Peyer's patch (tissue), 4 donors: ENCODE measurements around the gene OBI1. TPM values are rescaled to one million over a fixed set of nuclear protein-coding genes. Genes with fewer than 3 reads are reported as not detected.

ENCODE experiments used
- DNase-seq, 3 donors: peaks; one replicate each; pipeline ENCODE4 v3.0.0-alpha.2; 2017 to 2019
- H3K27ac ChIP-seq, 4 donors: fragments of 200-600 bp; sonication (generic); one replicate each; pipeline ENCODE4 v1.5.1; 2016 to 2019
- H3K27me3 ChIP-seq, 2 donors: fragments of 200-600 bp; sonication (generic); one replicate each; pipeline ENCODE4 v1.5.1; 2019
- H3K36me3 ChIP-seq, 3 donors: fragments of 200-600 bp; sonication (generic); one replicate each; pipeline ENCODE4 v1.5.1; 2016 to 2019
- H3K4me1 ChIP-seq, 4 donors: fragments of 200-600 bp; sonication (generic); one replicate each; pipeline ENCODE4 v1.5.1; 2016 to 2019
- H3K4me3 ChIP-seq, 4 donors: fragments of 200-600 bp; sonication (generic); 1 replicate in 3 of 4; 2 replicates in 1 of 4; pipeline ENCODE4 v1.5.1; 2016 to 2019; ENCODE audit warnings: mild to moderate bottlenecking in 1 of 4
- H3K9me3 ChIP-seq, 4 donors: fragments of 200-600 bp; sonication (generic); one replicate each; pipeline ENCODE4 v1.5.1; 2016 to 2019; ENCODE audit warnings: mild to moderate bottlenecking in 1 of 4
- POLR2A ChIP-seq, 2 donors: fragments of 450-650 bp; IDR thresholded peaks; one replicate each; pipeline ENCODE4 v1.5.1; 2017; ENCODE audit warnings: antibody characterized with exemption in 2 of 2, mild to moderate bottlenecking in 2 of 2, moderate library complexity in 2 of 2
- total RNA-seq, 4 donors: library from RNA; depleted of rRNA; stranded (reverse); fragments of >200 nt; gene quantifications; one replicate each; pipeline ENCODE4 v1.1.0, GENCODE V29; 2016
- TF ChIP-seq, protein P1 (sequence below), 6 experiments: fragments of 450-650 bp in 4 of 6; fragments of 200-600 bp in 2 of 6; sonication (generic) in 1 of 6; IDR thresholded peaks; one replicate each; pipeline ENCODE4 v1.5.1; 2017 to 2019; ENCODE audit warnings: antibody characterized with exemption in 6 of 6, mild to moderate bottlenecking in 3 of 6, moderate library complexity in 1 of 6

OBI1 gene
- total RNA-seq, 4 donors from 2014 or later: 4.4 to 13.2 (median 7.9) TPM

DNA sequence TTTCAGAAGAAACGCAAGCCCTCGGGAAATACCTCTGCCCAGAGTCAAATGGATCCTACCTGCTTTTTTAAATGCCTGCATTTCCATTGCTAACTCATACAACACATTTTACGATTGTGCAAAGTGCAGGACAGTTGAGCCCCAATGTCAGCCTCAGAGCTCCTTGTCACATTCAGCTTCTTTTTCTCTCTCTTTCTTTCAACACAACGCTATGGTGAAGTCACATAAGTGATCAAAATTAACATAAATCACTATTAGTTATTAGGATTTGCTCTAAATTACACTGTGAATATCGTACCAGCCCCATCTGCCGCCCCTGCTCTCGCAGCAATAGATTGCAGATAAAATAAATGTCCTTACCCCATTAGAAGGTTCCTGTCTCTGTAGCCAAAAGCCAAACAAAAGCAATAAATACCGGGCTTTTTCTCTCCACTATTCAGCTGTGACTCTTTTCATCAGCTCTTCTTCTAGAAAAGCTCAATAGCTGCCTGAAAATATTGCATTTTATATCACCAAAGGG lies 64.4 kb downstream of the OBI1 start:
- H3K4me3 ChIP-seq: no peak overlapping the region
- H3K9me3 ChIP-seq: peaks cover 0 to 16% (median 0%) of the 10 kb centered on the region in 4 donors
- H3K36me3 ChIP-seq: no peaks in the 10 kb centered on the region
- H3K27me3 ChIP-seq: peaks cover 0 to 48% of the 10 kb centered on the region in 2 donors
- H3K27ac ChIP-seq: no peak overlapping the region
- peaks cover 0 to 12% (median 0%) of the 10 kb centered on the region in 4 donors for H3K4me1 ChIP-seq
- no peak for DNase-seq
- TF ChIP-seq POLR2A (IDR thresholded peaks at IDR 0.05): no peak
- TF ChIP-seq, protein P1, sequence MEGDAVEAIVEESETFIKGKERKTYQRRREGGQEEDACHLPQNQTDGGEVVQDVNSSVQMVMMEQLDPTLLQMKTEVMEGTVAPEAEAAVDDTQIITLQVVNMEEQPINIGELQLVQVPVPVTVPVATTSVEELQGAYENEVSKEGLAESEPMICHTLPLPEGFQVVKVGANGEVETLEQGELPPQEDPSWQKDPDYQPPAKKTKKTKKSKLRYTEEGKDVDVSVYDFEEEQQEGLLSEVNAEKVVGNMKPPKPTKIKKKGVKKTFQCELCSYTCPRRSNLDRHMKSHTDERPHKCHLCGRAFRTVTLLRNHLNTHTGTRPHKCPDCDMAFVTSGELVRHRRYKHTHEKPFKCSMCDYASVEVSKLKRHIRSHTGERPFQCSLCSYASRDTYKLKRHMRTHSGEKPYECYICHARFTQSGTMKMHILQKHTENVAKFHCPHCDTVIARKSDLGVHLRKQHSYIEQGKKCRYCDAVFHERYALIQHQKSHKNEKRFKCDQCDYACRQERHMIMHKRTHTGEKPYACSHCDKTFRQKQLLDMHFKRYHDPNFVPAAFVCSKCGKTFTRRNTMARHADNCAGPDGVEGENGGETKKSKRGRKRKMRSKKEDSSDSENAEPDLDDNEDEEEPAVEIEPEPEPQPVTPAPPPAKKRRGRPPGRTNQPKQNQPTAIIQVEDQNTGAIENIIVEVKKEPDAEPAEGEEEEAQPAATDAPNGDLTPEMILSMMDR (IDR thresholded peaks at IDR 0.05): no peak

DNA sequence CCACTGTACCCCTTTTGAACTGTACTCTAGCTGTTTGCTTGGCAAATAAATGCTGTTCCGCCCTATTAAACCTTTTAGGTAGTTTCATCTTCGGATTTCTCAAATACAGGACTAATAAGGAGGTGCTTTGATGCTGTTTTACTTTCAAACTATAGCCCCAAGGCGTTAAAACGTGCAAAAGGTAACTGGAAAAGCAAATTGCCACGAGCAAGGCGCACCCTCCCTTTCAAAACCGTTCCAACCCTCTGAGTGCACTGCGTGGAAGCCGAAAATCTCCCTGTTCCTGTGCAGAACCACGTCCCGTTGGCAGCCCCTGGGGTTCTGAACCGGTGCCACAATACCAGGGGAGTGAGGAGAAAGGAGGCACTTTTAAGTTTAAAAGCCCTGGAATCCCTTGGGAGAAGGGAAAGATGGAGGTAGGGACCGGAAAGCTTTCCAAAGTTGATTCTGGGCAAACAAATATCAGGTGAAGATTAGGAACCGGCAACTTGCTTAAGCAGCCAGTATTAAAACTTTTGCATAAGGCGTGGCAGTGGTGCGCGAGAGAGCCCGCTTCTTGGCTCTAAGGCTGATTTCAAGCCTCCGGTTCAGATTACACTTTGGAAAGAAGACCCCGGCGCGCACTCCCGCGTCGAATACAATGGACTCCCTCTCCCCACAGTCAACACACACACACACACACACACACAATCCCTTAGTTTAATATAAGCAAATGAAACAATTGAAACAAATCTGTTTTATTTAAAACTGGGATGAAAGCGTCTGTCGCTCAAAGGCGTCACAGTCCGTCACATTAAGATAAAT lies 65.1 kb downstream of the OBI1 start:
- Histone ChIP-seq H3K27me3 (peaks cover 0 to 48% of the 10 kb centered on the region in 2 donors), H3K9me3 (peaks cover 0 to 16% (median 0%) of the 10 kb centered on the region in 4 donors), H3K27ac (no peak overlapping the region), H3K4me1 (peaks cover 0 to 12% (median 0%) of the 10 kb centered on the region in 4 donors), H3K36me3 (no peaks in the 10 kb centered on the region), H3K4me3 (no peak overlapping the region)
- TF ChIP-seq POLR2A (IDR thresholded peaks at IDR 0.05): no peak
- TF ChIP-seq, protein P1 (IDR thresholded peaks at IDR 0.05): no peak
- no peak for DNase-seq

DNA sequence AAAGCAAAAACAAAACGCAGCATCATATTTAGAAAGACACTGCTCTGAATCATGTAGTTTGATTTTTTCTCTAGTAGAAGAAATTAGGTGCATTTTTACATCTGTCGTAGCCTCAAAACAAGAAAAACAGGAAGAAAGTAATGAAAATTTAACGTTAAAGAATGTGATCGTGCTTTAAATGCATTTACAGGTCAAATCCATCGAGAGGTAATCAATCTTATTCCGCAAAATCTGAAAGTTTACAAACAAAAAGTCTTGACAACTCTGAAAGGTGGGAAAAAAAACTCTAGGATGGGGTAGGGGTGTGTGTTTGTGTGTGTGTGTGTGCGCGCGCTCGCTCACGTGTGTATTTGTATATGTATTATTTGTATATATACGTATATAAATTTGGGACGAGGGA lies 65.8 kb downstream of the OBI1 start:
- TF ChIP-seq, protein P1 (IDR thresholded peaks at IDR 0.05): no peak
- TF ChIP-seq POLR2A (IDR thresholded peaks at IDR 0.05): no peak
- no peak for DNase-seq

DNA sequence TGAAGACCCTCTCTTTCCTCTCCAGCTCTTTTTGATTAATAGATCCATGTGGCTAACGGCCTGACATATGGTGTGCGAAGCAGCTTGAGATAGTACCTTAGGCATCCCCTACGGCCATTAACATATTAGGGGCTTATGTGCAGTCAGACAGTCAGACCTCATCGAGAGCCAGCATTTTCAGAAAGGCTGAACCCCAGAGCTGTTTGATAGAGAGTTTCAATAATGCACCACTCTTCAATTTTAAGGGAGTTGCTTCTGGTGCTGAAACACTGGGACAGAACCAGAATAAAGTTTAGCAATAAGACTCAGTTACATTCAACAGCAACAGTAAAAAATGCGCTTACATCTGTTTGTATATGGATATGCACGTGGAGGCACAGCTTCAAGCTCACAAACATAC lies 66.4 kb downstream of the OBI1 start:
- TF ChIP-seq POLR2A (IDR thresholded peaks at IDR 0.05): no peak
- TF ChIP-seq, protein P1 (IDR thresholded peaks at IDR 0.05): no peak
- Histone ChIP-seq H3K9me3 (peaks cover 0 to 16% (median 0%) of the 10 kb centered on the region in 4 donors), H3K4me1 (peaks cover 0 to 12% (median 0%) of the 10 kb centered on the region in 4 donors), H3K27ac (no peak overlapping the region), H3K4me3 (no peak overlapping the region), H3K36me3 (no peaks in the 10 kb centered on the region), H3K27me3 (peaks cover 0 to 41% of the 10 kb centered on the region in 2 donors)
- DNase-seq: no peak

More for the DNA sequence above, 65.8 kb downstream of the OBI1 start:
- no peaks in the 10 kb centered on the region for H3K36me3 ChIP-seq
- peaks cover 0 to 47% of the 10 kb centered on the region in 2 donors for H3K27me3 ChIP-seq
- peaks cover 0 to 16% (median 0%) of the 10 kb centered on the region in 4 donors for H3K9me3 ChIP-seq
- H3K4me3 ChIP-seq: no peak overlapping the region
- peaks cover 0 to 12% (median 0%) of the 10 kb centered on the region in 4 donors for H3K4me1 ChIP-seq
- H3K27ac ChIP-seq: no peak overlapping the region

DNA sequence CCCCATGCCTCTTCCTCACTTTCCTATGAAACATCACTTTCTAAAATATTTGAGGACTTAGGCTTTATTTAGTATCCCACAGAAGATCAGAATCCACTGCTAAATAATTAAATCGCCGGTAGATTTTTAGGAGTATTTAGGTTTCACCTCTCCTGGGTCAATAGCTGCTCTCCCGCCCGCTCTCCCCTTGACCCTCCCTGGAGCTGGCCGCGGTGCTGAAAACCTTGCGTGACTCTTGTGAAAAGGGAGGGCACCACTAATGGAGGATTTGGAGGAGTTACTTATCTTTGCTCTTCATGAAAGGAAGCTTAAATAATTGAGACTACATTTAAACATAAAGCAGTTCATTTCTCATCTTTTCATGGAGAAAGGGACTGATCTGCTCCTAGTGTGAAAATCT lies 69.7 kb downstream of the OBI1 start:
- H3K27me3 ChIP-seq: peaks cover 0 to 13% of the 10 kb centered on the region in 2 donors
- H3K36me3 ChIP-seq: no peaks in the 10 kb centered on the region
- no peak overlapping the region for H3K4me3 ChIP-seq
- no peak for DNase-seq
- H3K4me1 ChIP-seq: no peaks in the 10 kb centered on the region
- peaks cover 0 to 8% (median 0%) of the 10 kb centered on the region in 4 donors for H3K9me3 ChIP-seq
- TF ChIP-seq, protein P1 (IDR thresholded peaks at IDR 0.05): no peak
- TF ChIP-seq POLR2A (IDR thresholded peaks at IDR 0.05): no peak
- H3K27ac ChIP-seq: no peak overlapping the region
